Esophagus squamous epithelium (tissue), 5 donors: ENCODE measurements around the gene PDE9A. TPM values are rescaled to one million over a fixed set of nuclear protein-coding genes. Genes with fewer than 3 reads are reported as not detected.

Source experiments
- DNase-seq: peaks from one replicate; lab custom pipeline; 2025; lab: John Stamatoyannopoulos, UW
- H3K27ac ChIP-seq, 4 donors: fragments of 200-600 bp; sonication (generic); one replicate each; pipeline ENCODE4 v1.5.1; 2016 to 2019; ENCODE audit warnings: mild to moderate bottlenecking in 1 of 4
- H3K27me3 ChIP-seq, 4 donors: fragments of 200-600 bp; sonication (generic); 1 replicate in 3 of 4; 2 replicates in 1 of 4; pipeline versions ENCODE4 v1.5.1 to v1.6.0; 2017 to 2021; ENCODE audit warnings: antibody characterized with exemption in 1 of 4
- H3K36me3 ChIP-seq, 3 donors: fragments of 200-600 bp; sonication (generic); one replicate each; pipeline ENCODE4 v1.5.1; 2016 to 2019
- H3K4me1 ChIP-seq, 3 donors: fragments of 200-600 bp; sonication (generic); one replicate each; pipeline ENCODE4 v1.5.1; 2017 to 2019
- H3K4me3 ChIP-seq, 4 donors: fragments of 200-600 bp; sonication (generic); 1 replicate in 3 of 4; 2 replicates in 1 of 4; pipeline ENCODE4 v1.5.1; 2016 to 2019; ENCODE audit warnings: mild to moderate bottlenecking in 2 of 4, moderate library complexity in 1 of 4
- H3K9me3 ChIP-seq, 3 donors: fragments of 200-600 bp; sonication (generic); one replicate each; pipeline ENCODE4 v1.5.1; 2016 to 2019
- POLR2A ChIP-seq, 4 donors: fragments of 450-650 bp; IDR thresholded peaks; one replicate each; pipeline ENCODE4 v1.6.1; 2017; ENCODE audit warnings: antibody characterized with exemption in 4 of 4, mild to moderate bottlenecking in 4 of 4, moderate library complexity in 3 of 4
- WGBS, 2 donors: methylation state at CpG; one replicate each; pipeline ENCODE4 v1.1.5; 2018; 5-methylcytosine and 5-hydroxymethylcytosine counted together
- intact Hi-C: fragments of 100-400 bp; cut with DNase I; formaldehyde crosslinking; loops from one replicate; pipeline ENCODE4 v1.15.0; 2022
- total RNA-seq, 4 donors: library from RNA; depleted of rRNA; stranded (reverse); fragments of >200 nt; gene quantifications; one replicate each; pipeline ENCODE4 v1.1.0, GENCODE V29; 2016
- TF ChIP-seq, protein P1 (sequence below), 6 experiments: fragments of 450-650 bp in 4 of 6; fragments of 200-600 bp in 2 of 6; sonication (generic) in 2 of 6; IDR thresholded peaks; one replicate each; pipeline ENCODE4 v1.5.1; 2016 to 2019; ENCODE audit warnings: antibody characterized with exemption in 6 of 6, mild to moderate bottlenecking in 4 of 6, moderate library complexity in 4 of 6
- donor health status: DM: yes; HTN: yes; CAD: no.

Gene PDE9A
- total RNA-seq, 4 donors from 2014 or later: 0.61 to 2.9 (median 1.8) TPM

DNA sequence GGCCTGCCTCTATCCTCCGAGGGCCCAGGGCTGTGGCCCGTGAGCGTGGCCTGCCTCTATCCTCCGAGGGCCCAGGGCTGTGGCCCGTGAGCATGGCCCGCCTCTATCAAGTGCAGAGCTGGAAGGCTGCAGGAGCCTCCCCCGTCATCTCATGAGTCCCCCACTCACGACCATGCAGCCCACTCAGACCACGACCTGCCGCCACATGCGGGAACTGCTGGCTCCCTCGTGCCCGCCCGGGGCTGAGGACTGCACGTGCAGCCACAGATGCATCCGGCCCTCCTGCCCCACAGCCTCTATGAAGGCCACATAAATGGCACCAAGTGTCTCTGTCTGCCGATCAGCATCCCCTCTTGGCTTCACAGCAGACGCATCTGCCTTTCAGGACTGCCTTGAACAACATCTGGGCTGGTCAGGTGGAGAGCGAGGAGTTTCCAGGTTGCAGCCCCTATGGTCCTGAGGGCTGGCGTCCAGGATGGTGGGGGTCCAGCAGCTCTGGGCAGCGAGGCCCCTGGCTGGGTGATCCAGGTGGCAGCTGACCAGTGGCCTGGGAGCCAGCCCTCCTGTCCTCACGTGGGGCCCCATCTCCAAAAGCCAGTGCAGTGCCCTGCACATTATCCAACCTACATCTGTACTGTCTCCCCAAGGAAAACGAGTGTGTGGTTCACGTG lies 103.3 kb downstream of the PDE9A start:
- no peak for DNase-seq
- no peak overlapping the region for H3K4me3 ChIP-seq
- H3K27ac ChIP-seq: no peak overlapping the region
- no peaks in the 10 kb centered on the region for H3K27me3 ChIP-seq
- 86 to 92% methylated on average over 9 to 13 of the region's 24 CpGs for WGBS, 2 donors
- no peaks in the 10 kb centered on the region for H3K9me3 ChIP-seq
- no peak for TF ChIP-seq POLR2A (IDR thresholded peaks at IDR 0.05)
- TF ChIP-seq, protein P1, sequence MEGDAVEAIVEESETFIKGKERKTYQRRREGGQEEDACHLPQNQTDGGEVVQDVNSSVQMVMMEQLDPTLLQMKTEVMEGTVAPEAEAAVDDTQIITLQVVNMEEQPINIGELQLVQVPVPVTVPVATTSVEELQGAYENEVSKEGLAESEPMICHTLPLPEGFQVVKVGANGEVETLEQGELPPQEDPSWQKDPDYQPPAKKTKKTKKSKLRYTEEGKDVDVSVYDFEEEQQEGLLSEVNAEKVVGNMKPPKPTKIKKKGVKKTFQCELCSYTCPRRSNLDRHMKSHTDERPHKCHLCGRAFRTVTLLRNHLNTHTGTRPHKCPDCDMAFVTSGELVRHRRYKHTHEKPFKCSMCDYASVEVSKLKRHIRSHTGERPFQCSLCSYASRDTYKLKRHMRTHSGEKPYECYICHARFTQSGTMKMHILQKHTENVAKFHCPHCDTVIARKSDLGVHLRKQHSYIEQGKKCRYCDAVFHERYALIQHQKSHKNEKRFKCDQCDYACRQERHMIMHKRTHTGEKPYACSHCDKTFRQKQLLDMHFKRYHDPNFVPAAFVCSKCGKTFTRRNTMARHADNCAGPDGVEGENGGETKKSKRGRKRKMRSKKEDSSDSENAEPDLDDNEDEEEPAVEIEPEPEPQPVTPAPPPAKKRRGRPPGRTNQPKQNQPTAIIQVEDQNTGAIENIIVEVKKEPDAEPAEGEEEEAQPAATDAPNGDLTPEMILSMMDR (IDR thresholded peaks at IDR 0.05): no peak
- intact Hi-C loops: no loop called here
- no peaks in the 10 kb centered on the region for H3K4me1 ChIP-seq
- no peaks in the 10 kb centered on the region for H3K36me3 ChIP-seq

DNA sequence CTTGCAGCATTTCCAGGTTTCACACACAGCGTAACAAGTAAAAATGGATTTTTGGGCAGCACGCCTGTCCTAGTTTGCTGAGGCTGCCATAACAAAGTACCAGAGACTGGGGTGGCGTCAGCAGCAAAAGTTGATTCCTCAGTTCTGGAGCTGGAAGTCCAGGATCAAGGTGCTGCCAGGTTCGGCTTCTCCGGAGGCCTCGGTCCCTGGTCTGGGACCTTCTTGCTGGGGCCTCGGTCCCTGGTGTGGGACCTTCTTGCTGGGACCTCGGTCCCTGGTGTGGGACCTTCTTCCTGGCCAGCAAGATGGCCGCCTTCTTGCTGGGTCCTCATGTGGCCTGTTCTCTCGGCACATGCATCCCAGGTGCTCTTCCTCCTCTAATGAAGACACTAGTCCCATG lies 104.0 kb downstream of the PDE9A start:
- H3K27ac ChIP-seq: no peak overlapping the region
- H3K27me3 ChIP-seq: no peaks in the 10 kb centered on the region
- peaks cover 0 to 5% (median 0%) of the 10 kb centered on the region in 3 donors for H3K36me3 ChIP-seq
- H3K4me1 ChIP-seq: no peaks in the 10 kb centered on the region
- TF ChIP-seq POLR2A (IDR thresholded peaks at IDR 0.05): no peak
- TF ChIP-seq, protein P1 (IDR thresholded peaks at IDR 0.05): no peak
- H3K9me3 ChIP-seq: no peaks in the 10 kb centered on the region
- WGBS, 2 donors: 81% methylated on average over 5 of the region's 10 CpGs; no CpG with 5 or more reads in 1 of the 2 donors
- intact Hi-C loops: no loop called here
- DNase-seq: no peak
- no peak overlapping the region for H3K4me3 ChIP-seq

DNA sequence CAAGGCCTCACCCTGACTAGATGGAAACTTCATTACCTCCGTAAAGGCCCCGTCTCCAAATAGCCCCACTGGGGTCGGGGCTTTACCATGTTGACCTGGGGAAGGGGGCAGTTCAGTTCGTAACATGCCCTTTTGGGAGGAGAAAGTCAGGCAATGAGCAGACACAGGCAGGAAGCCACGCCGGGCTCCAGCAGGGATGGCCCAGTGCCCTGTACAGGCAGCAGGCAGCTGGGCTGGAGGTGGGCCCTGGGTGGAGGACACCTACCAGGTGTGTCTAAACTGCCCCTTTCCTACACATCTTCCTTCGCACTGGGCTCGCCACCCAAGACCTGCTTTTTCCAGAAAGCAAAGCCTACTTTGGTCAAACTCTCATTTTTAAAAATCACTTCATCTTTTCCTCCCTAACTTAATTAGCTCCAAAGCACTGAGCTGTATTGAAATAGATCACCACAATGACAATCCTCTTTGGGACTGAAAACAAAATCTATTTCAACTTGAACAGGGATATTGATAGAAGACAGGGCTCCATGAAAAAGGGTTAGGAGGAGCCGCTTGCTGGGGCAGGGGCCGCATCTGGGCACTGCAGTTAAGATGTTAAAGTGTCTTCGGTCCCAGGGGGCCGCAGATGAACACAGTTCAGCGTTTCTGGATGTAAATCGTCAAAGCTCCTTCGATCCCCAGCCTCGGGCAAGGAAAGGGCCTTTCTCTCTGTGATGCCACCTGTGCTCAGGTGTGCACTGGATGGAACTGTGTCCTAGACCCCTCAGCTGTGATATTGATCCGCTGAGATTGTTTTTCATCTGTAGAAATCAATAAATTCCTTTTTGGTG lies 104.6 kb downstream of the PDE9A start:
- peaks cover 0 to 8% (median 0%) of the 10 kb centered on the region in 3 donors for H3K36me3 ChIP-seq
- H3K4me1 ChIP-seq: no peaks in the 10 kb centered on the region
- H3K27ac ChIP-seq: no peak overlapping the region
- no peaks in the 10 kb centered on the region for H3K27me3 ChIP-seq
- intact Hi-C loops: no loop called here
- H3K9me3 ChIP-seq: no peaks in the 10 kb centered on the region
- no peak for DNase-seq
- TF ChIP-seq POLR2A (IDR thresholded peaks at IDR 0.05): no peak
- TF ChIP-seq, protein P1 (IDR thresholded peaks at IDR 0.05): no peak
- H3K4me3 ChIP-seq: no peak overlapping the region
- 83 to 90% methylated on average over 10 to 13 of the region's 17 CpGs for WGBS, 2 donors

DNA sequence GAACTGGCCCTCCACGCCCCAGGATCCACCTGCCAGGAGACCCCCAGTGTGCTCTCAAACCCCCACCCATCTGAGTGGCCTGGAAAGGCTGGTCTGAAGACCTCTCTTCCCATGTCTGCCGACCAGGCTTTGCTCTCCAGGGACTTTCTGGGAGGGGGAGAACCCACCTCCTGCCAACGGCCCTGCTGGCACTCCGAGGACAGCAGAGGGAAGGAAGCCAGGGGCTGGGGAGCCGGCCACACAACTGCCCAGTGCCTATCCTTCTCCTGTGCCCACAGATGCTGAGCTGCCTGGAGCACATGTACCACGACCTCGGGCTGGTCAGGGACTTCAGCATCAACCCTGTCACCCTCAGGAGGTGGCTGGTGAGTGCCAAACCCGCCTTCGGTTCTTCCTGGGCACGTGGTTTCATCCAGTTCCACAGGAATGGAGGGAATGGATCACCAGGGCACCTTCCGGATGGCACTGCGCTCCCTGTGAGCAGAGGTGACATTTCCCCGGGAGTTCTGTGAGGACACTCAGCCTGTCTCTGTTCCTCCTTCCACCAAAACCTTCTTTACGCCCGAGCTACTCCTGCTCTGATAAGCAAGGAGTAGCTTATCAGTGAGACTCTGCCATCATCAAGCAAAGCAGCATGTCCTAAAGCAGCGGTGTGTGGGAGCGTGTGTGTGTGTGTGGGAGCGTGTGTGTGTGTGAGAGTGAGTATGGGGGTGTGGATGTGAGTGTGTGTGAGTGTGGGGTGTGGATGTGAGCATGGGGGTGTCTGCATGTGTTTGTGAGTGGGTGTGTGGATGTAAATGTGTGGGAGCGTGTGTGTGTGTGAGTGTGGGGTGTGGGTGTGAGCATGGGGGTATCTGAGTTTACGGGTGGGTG lies 105.5 kb downstream of the PDE9A start:
- no peak for DNase-seq
- no peaks in the 10 kb centered on the region for H3K4me1 ChIP-seq
- no peak overlapping the region for H3K4me3 ChIP-seq
- no peak for TF ChIP-seq POLR2A (IDR thresholded peaks at IDR 0.05)
- TF ChIP-seq, protein P1 (IDR thresholded peaks at IDR 0.05): no peak
- no peaks in the 10 kb centered on the region for H3K27me3 ChIP-seq
- intact Hi-C loops: no loop called here
- peaks cover 0 to 17% (median 0%) of the 10 kb centered on the region in 3 donors for H3K36me3 ChIP-seq
- 67 to 95% methylated on average over 10 to 12 of the region's 20 CpGs for WGBS, 2 donors
- no peak overlapping the region for H3K27ac ChIP-seq
- H3K9me3 ChIP-seq: no peaks in the 10 kb centered on the region
